Hematopoietic multipotent progenitor cell treated with erythropoietin and hydrocortisone succinate and interleukin-3 and kit ligand, for 8 days (in vitro differentiated cells): ENCODE measurements around the gene NOXA1.
"Not testable (repeated sequence)": the region's sequence is repeated elsewhere in the genome, so short reads cannot be mapped to it uniquely, and the experiment has no call there.

Experiments used
- DNase-seq: peaks from one replicate; pipeline ENCODE4 v3.0.0-alpha.2; 2015

Gene NOXA1

DNA sequence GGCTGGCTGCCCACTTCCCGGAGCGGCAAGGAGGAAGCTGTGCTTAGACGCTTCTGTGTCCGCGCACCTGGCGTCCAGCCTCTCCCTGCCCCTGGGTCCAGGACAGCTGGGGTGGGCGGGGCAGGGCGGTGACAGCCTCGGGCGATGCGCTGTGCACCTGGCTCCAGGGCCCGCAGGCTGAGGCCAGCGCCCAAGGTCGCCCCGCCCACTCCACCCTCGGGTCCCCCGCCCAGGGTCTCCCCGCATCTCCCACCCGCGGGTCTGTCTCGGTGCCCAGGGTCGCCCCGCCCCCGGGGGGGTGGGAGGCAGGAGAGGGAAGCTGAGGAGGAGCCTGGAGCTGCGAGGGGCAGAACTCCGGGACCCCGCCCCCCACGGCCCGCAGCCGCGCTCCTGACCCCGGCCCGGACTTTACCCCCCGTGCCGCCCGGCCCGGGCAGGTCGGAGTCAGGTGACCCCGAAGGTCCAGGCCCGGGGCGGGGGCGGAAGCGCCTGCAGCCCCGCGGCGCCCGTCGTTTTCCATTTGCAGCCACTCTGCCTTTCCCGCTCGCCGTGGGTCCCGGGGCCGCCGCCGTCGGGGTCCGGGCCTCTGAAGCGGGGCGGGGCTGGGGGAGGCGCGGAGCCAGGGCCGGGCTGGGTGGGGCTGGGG is 18.2 kb downstream of the NOXA1 start, which contains the start of gene ENTPD8:
TSS of gene ENTPD8 (minus strand) at position 69 of the 646 bp plus-strand sequence. CDS start 3,072 bp downstream, outside the sequence.
- no peak for DNase-seq

- DNase-seq = no peak
These were observed 18.7 kb downstream of the NOXA1 start for GRCh38 chr9:137441935-137442321.

DNA sequence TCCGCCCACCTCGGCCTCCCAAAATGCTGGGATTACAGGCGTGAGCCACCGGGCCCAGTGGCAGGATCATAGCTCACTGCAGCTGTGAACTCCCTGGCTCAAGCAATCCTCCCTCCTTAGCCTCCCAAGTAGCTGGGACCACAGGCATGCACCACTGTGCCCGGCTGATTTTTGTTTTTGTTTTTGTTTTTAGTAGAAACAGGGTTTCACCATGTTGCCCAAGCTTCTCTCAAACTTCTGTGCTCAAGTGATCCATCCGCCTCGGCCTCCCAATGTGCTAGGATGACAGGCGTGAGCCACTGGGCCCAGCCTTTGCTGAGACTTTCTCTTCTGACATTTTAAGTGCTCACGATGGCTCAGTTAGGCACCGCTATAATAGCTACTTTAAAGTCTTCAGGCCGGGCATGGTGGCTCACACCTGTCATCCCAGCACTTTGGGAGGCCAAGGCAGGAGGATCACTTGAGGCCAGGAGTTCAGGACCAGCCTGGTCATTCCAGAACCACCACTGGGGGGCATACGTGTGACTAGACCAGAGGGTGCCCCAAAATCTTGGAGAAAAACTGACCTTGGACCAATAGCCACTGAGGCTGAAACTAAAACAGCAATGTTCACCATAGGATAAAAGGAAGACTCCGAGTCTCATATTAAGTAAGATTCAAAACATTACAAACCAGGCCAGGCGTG is 21.1 kb downstream of the NOXA1 start:
- peak; percentile 20 for DNase-seq

DNA sequence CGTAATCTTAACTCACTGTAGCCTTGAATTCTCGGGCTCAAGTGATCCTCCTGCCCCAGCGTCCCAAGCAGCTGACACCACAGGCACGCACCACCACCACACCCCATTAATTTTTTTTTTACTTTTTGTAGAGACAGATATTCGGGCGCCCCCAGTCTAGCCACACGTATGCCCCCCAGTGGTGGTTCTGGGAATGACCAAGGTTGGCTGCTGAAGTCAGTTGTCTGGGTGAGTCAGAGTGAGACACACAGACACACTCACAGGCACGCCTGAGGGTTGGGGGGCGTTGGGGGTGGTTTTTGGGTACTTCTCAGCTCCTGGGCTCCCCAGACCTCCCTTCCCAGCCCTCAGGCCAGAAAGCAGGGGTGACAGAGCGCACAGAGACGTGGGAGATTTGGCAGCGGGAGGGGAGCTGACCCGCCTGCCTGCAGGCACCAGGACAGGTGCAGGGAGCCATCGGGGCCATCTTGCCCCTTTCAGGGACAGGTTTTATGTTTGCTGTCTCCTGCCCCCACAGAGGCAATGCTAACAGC is 22.1 kb downstream of the NOXA1 start:
- DNase-seq = peak; percentile 89

- no peak for DNase-seq
These were observed 22.8 kb downstream of the NOXA1 start for GRCh38 chr9:137445930-137446431.

DNA sequence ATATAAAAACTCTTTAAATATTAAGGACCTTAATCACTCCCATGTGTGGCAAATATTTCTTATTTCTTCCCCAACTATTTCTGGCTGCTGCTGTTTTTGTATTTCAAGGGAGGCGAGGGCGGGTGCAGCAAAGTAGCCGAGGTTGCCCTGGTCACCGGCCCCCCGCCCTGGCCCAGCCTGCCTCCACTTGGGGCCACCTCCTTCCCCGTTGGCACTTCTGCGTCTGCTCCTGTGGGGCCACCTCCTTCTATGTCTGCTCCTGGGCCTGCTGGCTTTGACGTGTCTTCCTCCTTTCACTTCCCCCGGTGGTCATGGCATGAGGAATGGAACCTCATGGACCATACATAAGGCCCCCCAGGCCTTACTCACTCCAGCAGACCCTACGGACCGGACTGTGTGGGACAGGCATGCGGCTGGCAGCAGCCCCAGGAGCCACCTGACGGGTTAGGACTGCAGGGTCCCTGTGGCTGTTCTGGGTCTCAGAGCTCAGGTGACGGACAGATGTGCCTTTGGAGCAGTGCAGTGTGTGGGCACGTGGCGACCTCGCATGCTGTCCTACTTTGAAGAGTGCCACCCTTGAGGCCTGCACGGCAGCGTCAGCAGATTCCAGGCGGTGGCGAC is 23.8 kb downstream of the NOXA1 start:
- DNase-seq = no peak

- no peak for DNase-seq
These were observed 24.8 kb downstream of the NOXA1 start for GRCh38 chr9:137447722-137448601.

DNA sequence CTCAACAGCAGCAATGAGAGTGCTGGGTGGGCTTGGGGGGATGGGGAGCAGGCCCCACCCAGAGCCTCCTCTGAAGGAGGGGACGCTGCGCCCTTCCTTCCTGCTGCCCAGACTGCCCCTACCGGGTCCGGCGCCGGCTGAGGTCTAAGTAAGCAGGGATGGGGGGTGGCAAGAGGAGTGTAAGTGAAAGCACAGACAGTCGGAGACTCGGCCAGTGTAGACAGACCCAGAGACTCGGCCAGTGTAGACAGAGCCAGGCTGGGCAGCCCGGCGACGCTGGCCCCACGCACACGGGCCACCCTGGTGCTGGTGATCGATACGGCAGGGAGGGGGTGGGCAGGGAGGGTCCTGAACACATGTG is 25.4 kb downstream of the NOXA1 start:
- no peak for DNase-seq

GRCh38 chr9:137449081-137449844 is 26.1 kb downstream of the NOXA1 start:
- DNase-seq = no peak

DNA sequence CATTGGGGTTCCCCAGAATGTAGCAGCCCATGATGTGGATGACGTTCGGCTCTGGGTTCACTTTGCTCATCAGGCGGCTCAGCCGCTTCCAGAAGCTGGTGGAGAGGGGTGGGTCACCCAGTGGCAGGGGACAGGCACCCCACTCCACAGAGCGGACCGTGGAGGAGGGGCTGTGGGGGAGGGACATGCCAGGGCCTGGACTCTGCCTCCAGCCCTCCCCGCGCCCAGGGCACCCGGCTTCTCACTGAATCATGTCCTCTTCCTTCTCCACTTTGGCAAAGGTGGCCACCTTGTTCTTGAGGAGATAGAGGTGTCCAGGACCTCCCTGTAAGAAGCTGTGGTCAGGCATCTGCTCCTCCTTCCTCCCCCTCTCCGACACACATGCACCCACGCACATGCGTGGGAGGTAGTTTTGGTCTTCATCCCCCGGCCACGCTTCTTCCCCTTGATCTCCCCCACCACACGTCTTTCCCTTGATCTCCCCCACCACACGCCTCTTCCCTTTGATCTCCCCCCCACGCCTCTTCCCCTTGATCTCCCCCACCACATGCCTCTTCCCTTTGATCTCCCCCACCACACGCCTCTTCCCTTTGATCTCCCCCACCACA is 26.8 kb downstream of the NOXA1 start:
- DNase-seq = peak; percentile 42

DNA sequence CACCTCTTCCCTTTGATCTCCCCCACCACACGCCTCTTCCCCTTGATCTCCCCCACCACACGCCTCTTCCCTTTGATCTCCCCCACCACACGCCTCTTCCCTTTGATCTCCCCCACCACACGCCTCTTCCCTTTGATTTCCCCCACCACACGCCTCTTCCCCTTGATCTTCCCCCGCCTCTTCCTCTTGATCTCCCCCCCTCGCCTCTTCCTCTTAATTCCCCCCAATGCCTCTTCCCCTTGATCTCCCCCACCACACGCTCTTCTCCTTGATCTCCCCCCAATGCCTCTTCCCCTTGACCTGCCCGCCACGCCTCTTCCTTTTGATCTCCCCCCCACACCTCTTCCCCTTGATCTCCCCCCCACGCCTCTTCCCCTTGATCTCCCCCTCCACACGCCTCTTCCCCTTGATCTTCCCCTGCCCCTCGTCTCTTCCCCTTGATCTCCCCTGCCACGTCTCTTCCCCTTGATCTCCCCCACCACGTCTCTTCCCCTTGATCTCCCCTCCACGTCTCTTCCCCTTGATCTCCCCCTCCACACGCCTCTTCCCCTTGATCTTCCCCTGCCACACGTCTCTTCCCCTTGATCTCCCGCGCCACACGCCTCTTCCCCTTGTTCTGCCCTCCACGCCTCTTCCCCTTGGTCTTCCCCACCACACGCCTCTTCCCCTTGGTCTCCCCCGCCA is 27.5 kb downstream of the NOXA1 start:
- DNase-seq = not testable (repeated sequence)

DNA sequence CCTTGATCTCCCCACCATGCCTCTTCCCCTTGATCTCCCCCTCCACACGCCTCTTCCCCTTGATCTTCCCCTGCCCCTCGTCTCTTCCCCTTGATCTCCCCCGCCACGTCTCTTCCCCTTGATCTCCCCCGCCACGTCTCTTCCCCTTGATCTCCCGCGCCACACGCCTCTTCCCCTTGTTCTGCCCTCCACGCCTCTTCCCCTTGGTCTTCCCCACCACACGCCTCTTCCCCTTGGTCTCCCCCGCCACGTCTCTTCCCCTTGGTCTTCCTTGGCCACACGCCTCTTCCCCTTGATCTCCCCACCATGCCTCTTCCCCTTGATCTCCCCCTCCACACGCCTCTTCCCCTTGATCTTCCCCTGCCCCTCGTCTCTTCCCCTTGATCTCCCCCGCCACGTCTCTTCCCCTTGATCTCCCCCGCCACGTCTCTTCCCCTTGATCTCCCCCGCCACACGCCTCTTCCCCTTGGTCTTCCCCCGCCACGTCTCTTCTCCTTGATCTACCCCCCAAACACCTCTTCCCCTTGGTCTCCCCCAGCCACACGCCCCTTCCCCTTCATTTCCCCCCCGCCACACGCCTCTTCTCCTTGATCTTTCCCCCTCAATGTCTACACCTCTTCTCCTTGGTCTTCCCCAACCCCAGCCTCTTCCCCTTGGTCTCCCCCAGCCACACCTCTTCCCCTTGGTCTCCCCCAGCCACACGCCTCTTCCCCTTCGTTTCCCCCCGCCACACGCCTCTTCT is 28.2 kb downstream of the NOXA1 start:
- not testable (repeated sequence) for DNase-seq

GRCh38 chr9:137452006-137452760 is 29.0 kb downstream of the NOXA1 start:
- DNase-seq = no peak

GRCh38 chr9:137452761-137453642 is 29.8 kb downstream of the NOXA1 start:
- no peak for DNase-seq

DNA sequence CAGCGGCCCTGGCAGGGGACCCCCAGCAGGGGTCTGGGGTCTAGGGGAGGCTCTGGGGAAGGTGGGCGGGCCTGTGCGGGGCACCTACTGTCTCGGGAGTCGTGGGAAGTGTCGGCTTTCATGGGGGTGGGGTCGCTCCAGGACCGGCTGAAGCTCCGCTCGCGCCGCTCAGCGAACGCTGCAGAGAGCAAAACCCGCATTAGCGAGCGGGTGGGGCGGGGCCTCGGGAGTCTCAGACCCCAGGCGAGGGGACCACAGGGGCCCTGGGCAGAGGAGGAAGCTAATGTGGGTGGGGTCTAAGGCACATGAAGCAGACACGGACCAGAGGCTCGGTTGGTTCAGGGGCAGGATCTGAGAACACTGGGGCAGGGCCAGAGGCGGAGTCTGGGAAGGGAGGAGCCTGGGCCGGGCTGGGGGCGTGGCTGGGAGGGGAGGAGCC is 30.5 kb downstream of the NOXA1 start:
- peak; percentile 72 for DNase-seq

- DNase-seq = peak; percentile 30
These were observed 31.0 kb downstream of the NOXA1 start for GRCh38 chr9:137454145-137454596.

- peak; percentile 15 for DNase-seq
These were observed 31.6 kb downstream of the NOXA1 start for GRCh38 chr9:137454597-137455358.
